ENCODE results near the gene TMEM186.

DNA sequence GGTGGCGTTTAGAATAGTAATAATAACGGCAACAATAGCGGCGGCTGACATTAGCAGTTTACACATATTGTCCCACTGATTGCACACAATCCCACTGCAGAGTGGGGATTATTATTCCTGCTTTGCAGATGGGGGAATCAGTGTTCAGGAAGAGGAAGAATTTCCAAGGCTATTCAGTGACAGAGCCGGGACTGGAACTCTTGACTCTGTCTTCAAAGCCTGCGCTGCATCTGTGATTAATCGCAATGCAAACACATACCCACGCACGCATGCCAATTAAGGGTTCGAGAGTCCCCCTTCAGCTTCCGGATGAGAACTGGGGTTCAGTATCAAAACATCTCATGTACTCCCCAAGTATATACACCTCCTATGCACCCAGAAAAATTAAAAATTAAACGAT lies 29.2 kb downstream of the TMEM186 start:
- TF ChIP-seq, protein P1, sequence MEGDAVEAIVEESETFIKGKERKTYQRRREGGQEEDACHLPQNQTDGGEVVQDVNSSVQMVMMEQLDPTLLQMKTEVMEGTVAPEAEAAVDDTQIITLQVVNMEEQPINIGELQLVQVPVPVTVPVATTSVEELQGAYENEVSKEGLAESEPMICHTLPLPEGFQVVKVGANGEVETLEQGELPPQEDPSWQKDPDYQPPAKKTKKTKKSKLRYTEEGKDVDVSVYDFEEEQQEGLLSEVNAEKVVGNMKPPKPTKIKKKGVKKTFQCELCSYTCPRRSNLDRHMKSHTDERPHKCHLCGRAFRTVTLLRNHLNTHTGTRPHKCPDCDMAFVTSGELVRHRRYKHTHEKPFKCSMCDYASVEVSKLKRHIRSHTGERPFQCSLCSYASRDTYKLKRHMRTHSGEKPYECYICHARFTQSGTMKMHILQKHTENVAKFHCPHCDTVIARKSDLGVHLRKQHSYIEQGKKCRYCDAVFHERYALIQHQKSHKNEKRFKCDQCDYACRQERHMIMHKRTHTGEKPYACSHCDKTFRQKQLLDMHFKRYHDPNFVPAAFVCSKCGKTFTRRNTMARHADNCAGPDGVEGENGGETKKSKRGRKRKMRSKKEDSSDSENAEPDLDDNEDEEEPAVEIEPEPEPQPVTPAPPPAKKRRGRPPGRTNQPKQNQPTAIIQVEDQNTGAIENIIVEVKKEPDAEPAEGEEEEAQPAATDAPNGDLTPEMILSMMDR (IDR thresholded peaks at IDR 0.05; ENCODE audit: low read depth, low read length), result no peak
- TF ChIP-seq POLR2A (IDR thresholded peaks at IDR 0.05; ENCODE audit: extremely low read depth, insufficient read length), result no peak
- no peak for TF ChIP-seq MAX (IDR thresholded peaks at IDR 0.05; ENCODE audit: low read depth, low read length)
